Measurements from ENCODE around the gene DNAJC21.
"Not testable (repeated sequence)": the region's sequence is repeated elsewhere in the genome, so short reads cannot be mapped to it uniquely, and the experiment has no call there.

GRCh38 chr5:34971655-34972054 is 42.3 kb downstream of the DNAJC21 start:
- TF ChIP-seq POLR2AphosphoS5 (IDR thresholded peaks at IDR 0.05); CTCF (IDR thresholded peaks at IDR 0.05 in 8 of 11, conservative IDR thresholded peaks at IDR 0.05 in 3 of 11); POLR2A (IDR thresholded peaks at IDR 0.05): not testable (repeated sequence)
